RWPE2 (cell line): ENCODE data around the gene PRRX2.

ENCODE experiments used
- ATAC-seq: fragments of 200-7000 bp; cut with Tn5 transposase; 3 replicates; pipeline ENCODE4 v1.9.1; 2021; ENCODE audit warnings: low read depth
- DNase-seq: peaks from one replicate; pipeline ENCODE4 v3.0.0-alpha.2; 2020; ENCODE audit warnings: low spot score
- H3K27ac ChIP-seq: fragments of 450-650 bp; 2 replicates; pipeline ENCODE4 v1.5.1; 2017; ENCODE audit warnings: mild to moderate bottlenecking; ENCODE audit not compliant: poor library complexity, severe bottlenecking
- H3K27me3 ChIP-seq: fragments of 250-450 bp; sonication (Bioruptor Pico); 2 replicates; pipeline ENCODE4 v1.5.1; 2021; ENCODE audit warnings: mild to moderate bottlenecking, moderate library complexity; ENCODE audit not compliant: insufficient read depth, poor library complexity, severe bottlenecking
- H3K36me3 ChIP-seq: fragments of 250-450 bp; sonication (Bioruptor Pico); 2 replicates; pipeline ENCODE4 v1.5.1; 2020; ENCODE audit warnings: low read depth, mild to moderate bottlenecking, moderate library complexity
- H3K4me1 ChIP-seq: fragments of 250-450 bp; sonication (Bioruptor Pico); 2 replicates; pipeline ENCODE4 v1.5.1; 2021; ENCODE audit warnings: mild to moderate bottlenecking, moderate library complexity; ENCODE audit not compliant: insufficient read depth, poor library complexity, severe bottlenecking
- H3K4me3 ChIP-seq: fragments of 250-450 bp; sonication (Bioruptor Pico); 2 replicates; pipeline ENCODE4 v1.5.1; 2021; ENCODE audit warnings: mild to moderate bottlenecking, moderate library complexity; ENCODE audit not compliant: severe bottlenecking
- H3K9me3 ChIP-seq: fragments of 250-450 bp; sonication (Bioruptor Pico); 2 replicates; pipeline ENCODE4 v1.5.1; 2021; ENCODE audit warnings: mild to moderate bottlenecking, moderate library complexity; ENCODE audit not compliant: severe bottlenecking
- CTCF ChIP-seq: fragments of 450-650 bp; IDR thresholded peaks from one replicate; pipeline ENCODE4 v1.5.1; 2017; ENCODE audit warnings: mild to moderate bottlenecking, moderate library complexity; ENCODE audit not compliant: poor library complexity, severe bottlenecking

Gene PRRX2

DNA sequence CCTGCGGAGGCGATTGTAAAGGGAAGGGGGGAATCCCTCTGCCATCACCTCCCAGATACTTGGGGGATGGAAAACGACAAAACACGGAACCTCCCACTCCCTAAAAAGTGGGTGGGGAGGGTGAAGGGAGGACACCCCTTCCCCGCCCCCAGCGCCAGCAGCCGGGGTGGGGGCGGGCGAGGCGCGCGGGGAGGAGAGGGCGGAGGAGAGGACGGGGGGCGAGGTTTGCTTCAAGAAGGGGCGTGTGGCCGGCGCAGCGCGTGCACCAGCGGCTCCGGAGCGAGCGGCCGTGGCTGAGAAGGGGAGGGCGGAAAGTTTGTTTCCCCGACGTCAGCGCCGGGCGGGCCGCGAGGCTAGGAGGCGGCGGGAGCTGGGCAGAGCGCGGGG lies at the start of gene PRRX2:
PRRX2 (plus strand) TSS at position 259 of the 387 bp plus-strand sequence. CDS start 221 bp downstream, outside the sequence.
- DNase-seq (no peak), ATAC-seq (0 out of 3 replicates have a peak, but pooled peaks have one; percentile 31)
- no peaks in the 10 kb centered on the region for H3K4me1 ChIP-seq
- TF ChIP-seq CTCF: no peak
- no peaks in the 10 kb centered on the region for H3K36me3 ChIP-seq
- H3K4me3 ChIP-seq: peak within 1 kb of the TSS; percentile 27
- peaks cover 16% of the 10 kb centered on the region for H3K27me3 ChIP-seq
- no peaks in the 10 kb centered on the region for H3K9me3 ChIP-seq
- no peak within 1 kb of the TSS for H3K27ac ChIP-seq

DNA sequence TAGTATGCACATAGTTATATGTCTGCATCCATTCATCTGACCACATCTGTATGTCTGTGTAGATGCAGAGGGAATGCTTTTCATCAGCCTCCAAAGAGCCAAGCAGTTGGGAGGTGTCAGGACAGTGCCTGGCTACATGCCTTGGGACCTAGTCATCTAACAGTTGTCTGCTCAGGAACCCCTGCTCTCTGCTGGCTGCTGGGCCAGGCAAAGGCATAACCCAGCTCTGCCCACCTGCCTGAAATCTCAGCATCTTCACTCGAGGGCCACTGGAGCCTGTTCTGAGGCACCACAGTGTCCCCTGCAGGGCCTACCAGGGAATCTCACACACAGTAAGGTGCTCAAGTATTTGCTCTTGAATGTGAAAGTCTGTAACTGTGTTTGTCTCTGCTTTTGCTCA lies 48.3 kb upstream of the PRRX2 start:
- Histone ChIP-seq H3K36me3 (no peaks in the 10 kb centered on the region), H3K27me3 (no peaks in the 10 kb centered on the region), H3K4me1 (no peaks in the 10 kb centered on the region), H3K4me3 (no peak overlapping the region), H3K9me3 (no peaks in the 10 kb centered on the region), H3K27ac (no peak overlapping the region)
- peak; percentile 42 for TF ChIP-seq CTCF
- no peak for DNase-seq
- peak; percentile 74 for ATAC-seq

- no peaks in the 10 kb centered on the region for H3K9me3 ChIP-seq
- peak; percentile 39 for ATAC-seq
- H3K4me1 ChIP-seq: peaks cover 8% of the 10 kb centered on the region
- no peak for DNase-seq
- no peaks in the 10 kb centered on the region for H3K36me3 ChIP-seq
- H3K4me3 ChIP-seq: peak overlapping the region; percentile 37
- H3K27ac ChIP-seq: no peak overlapping the region
- no peaks in the 10 kb centered on the region for H3K27me3 ChIP-seq
- TF ChIP-seq CTCF: peak; percentile 52
These were observed 45.4 kb upstream of the PRRX2 start for GRCh38 chr9:129619787-129620668.

DNA sequence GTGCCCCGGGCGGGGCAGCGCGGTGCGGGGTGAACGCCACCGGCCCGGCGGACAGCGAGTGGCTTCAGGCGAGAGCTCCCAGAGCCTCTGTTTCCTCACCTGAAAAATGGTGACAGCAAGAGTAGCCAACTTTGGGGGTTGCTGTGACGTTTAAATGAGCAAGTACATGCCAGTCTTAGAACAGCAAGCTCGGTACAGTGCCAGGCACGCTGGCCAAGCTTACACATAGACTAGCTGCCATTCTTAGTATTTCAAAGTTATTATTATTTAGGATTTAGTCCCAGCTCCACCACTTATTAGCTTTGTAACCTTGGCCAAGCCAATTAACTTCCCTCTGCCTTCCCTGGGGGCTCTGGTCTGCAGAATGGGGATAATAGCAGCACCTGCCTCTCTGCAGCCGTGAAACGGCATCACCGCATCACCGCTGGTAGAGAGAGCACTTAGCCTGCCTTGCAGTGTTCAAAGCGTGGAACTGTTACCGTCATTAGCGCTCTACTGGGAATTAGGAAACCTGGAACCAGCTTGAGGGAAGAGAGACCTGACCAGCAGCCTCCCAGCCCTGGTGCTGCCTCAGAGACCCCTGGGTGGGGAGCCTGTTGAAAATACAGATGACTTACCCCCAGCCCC lies 44.7 kb upstream of the PRRX2 start, which contains the start of gene C9orf50:
C9orf50 (minus strand) TSS at position 433 of the 627 bp plus-strand sequence. CDS start 527 bp downstream, outside the sequence.
- H3K27ac ChIP-seq: no peak within 1 kb of the TSS

More for the DNA sequence above, 44.7 kb upstream of the PRRX2 start, which contains the start of gene C9orf50:
- H3K4me1 ChIP-seq: peaks cover 12% of the 10 kb centered on the region
- no peak for TF ChIP-seq CTCF
- H3K9me3 ChIP-seq: no peaks in the 10 kb centered on the region
- no peaks in the 10 kb centered on the region for H3K36me3 ChIP-seq
- no peak for DNase-seq
- no peak for ATAC-seq
- H3K27me3 ChIP-seq: no peaks in the 10 kb centered on the region
- peak within 1 kb of the TSS; percentile 37 for H3K4me3 ChIP-seq
